ENCODE results near the gene RBFOX1.

The RBFOX1 gene

GRCh38 chr16:7335991-7336634 lies 3.5 kb downstream of the RBFOX1 start:
- DNase-seq = no peak

- DNase-seq = no peak
These were observed 4.1 kb downstream of the RBFOX1 start for GRCh38 chr16:7336742-7337141.

GRCh38 chr16:7338826-7339225 lies 6.2 kb downstream of the RBFOX1 start:
- no peak for DNase-seq

- DNase-seq = no peak
These were observed 7.1 kb downstream of the RBFOX1 start for GRCh38 chr16:7339700-7340099.

GRCh38 chr16:7340938-7341337 lies 8.3 kb downstream of the RBFOX1 start:
- DNase-seq = no peak

- no peak for DNase-seq
These were observed 10.0 kb downstream of the RBFOX1 start for GRCh38 chr16:7342598-7342997.

GRCh38 chr16:7343243-7343642 lies 10.6 kb downstream of the RBFOX1 start:
- no peak for DNase-seq

- no peak for DNase-seq
These were observed 12.5 kb downstream of the RBFOX1 start for GRCh38 chr16:7344830-7345780.

- DNase-seq = no peak
These were observed 18.2 kb downstream of the RBFOX1 start for GRCh38 chr16:7350806-7351205.

GRCh38 chr16:7351610-7352510 lies 19.2 kb downstream of the RBFOX1 start:
- no peak for DNase-seq

- DNase-seq = no peak
These were observed 23.1 kb downstream of the RBFOX1 start for GRCh38 chr16:7355758-7356157.

GRCh38 chr16:7361416-7362129 lies 28.9 kb downstream of the RBFOX1 start:
- DNase-seq = no peak

GRCh38 chr16:7362231-7362630 lies 29.6 kb downstream of the RBFOX1 start:
- DNase-seq = no peak

GRCh38 chr16:7363422-7364417 lies 31.1 kb downstream of the RBFOX1 start:
- no peak for DNase-seq

- DNase-seq = no peak
These were observed 33.4 kb downstream of the RBFOX1 start for GRCh38 chr16:7366041-7366440.

GRCh38 chr16:7366993-7367880 lies 34.6 kb downstream of the RBFOX1 start:
- no peak for DNase-seq

GRCh38 chr16:7369204-7369603 lies 36.6 kb downstream of the RBFOX1 start:
- no peak for DNase-seq

GRCh38 chr16:7372095-7372494 lies 39.5 kb downstream of the RBFOX1 start:
- no peak for DNase-seq

GRCh38 chr16:7373776-7374175 lies 41.1 kb downstream of the RBFOX1 start:
- no peak for DNase-seq

GRCh38 chr16:7374614-7375174 lies 42.0 kb downstream of the RBFOX1 start:
- DNase-seq = no peak

Measured in Kasumi-1 (cell line).